Activated CD4-positive, alpha-beta T cell treated with anti-CD3 and anti-CD28 coated beads, Interleukin-2, Interleukin-6, amounts not matched to agents 100 ng/mL and 50 ng/mL, durations not matched to agents 16 hours and 8 hours (primary cell): ENCODE measurements around the gene EPOP.

Experiments
- DNase-seq: peaks from one replicate; pipeline ENCODE4 v3.0.0-alpha.2; 2020

Gene EPOP

DNA sequence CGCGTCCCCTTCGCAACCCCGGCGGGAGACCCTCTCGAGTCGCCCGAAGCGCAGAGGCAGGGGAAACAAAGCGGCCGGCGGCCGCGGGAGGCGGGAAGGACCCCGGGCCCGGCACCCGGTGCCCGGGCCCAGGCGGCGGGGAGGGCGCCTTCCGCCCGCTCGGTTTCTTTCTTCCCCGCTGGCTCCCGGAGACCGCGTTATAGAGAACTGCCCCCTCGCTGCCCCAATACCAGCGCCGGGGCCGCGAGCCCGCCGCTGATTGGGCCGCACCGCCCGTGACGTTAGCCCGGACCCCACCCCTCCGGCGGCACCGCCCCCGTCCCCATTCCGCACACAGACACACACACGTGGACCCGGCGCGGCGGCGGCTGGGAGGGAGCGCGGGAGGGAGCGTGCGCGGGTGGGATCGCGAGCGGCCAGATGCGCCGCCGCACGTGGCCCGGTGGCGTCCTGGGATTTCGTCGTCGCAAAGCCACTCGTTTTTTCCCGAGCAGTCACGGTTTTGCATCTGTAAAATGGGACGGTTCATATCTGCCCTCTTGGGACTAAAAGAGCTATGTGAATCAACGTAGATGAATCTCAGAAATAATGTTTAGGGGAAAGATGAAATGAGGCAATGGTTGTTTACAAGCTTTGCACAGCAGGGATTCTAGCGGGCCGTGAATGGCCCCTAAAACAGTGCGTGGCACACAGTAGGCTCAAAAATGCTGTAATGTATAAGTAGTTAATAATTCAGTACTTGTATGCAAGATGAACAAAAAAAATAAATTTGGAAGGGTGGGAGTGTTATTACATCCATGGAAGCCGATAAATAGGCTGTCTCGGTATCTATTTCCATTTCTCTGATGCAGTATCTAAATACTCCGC is at the start of gene EPOP:
EPOP (minus strand) TSS at position 209 of the 867 bp plus-strand sequence. CDS start 462 bp downstream, outside the sequence.
- peak; percentile 96 for DNase-seq

DNA sequence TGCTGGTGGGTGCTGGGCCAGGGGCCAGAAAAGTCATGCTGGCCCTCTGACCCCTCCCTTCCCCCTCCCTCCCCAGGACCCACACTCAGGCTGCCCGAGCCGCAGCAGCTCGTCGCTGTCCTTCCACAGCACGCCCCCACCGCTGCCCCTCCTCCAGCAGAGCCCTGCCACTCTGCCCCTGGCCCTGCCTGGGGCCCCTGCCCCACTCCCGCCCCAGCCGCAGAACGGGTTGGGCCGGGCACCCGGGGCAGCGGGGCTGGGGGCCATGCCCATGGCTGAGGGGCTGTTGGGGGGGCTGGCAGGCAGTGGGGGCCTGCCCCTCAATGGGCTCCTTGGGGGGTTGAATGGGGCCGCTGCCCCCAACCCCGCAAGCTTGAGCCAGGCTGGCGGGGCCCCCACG is 47.0 kb upstream of the EPOP start:
- DNase-seq = no peak

DNA sequence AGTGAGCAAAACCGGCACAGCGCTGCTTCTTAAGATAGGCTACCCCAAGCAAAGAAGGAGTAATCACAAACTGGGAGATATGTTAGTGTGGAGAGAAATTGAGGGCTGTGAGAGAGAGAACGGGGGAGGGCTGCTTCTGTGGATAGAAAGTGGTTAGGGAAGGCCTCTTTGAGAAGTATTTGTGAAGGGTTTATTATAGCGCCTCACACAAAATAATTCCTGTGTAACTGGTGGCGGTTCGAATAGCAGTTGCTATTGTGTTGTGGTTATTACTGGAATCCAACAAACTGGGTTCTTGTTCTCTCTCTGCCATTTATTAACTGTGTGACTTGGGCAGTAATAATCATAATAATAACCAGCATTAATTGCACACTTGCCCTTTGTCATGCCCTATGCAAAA is 46.2 kb upstream of the EPOP start:
- no peak for DNase-seq

DNA sequence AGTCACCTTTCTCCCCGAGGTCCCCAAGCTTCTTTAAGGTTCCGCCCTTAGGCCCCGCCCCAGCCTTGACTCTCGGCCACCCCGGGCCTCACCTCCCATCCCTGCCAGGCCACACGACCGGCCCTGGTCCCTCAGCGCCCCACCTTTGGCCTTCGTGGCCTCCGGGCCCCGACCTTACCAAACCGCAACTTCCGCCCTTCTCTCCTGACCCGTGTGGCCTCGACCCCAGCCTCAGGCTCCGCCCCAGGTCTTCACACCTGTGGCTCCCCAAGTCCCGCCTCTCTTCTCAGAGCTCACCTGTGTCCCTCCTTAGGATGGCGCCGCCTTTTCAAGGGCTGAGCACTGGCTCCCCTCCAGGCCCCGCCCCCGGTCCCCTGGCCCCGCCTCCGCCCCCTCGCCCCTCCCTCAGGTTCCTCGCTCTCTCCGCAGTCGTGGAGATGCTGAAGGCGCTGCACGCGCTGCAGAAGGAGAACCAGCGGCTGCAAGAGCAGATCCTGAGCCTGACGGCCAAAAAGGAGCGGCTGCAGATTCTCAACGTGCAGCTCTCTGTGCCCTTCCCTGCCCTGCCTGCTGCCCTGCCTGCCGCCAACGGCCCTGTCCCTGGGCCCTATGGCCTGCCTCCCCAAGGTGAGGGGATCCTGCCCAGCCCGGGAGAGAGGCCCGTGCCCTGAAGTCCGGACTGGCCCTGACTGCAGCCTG is 45.3 kb upstream of the EPOP start:
- no peak for DNase-seq

DNA sequence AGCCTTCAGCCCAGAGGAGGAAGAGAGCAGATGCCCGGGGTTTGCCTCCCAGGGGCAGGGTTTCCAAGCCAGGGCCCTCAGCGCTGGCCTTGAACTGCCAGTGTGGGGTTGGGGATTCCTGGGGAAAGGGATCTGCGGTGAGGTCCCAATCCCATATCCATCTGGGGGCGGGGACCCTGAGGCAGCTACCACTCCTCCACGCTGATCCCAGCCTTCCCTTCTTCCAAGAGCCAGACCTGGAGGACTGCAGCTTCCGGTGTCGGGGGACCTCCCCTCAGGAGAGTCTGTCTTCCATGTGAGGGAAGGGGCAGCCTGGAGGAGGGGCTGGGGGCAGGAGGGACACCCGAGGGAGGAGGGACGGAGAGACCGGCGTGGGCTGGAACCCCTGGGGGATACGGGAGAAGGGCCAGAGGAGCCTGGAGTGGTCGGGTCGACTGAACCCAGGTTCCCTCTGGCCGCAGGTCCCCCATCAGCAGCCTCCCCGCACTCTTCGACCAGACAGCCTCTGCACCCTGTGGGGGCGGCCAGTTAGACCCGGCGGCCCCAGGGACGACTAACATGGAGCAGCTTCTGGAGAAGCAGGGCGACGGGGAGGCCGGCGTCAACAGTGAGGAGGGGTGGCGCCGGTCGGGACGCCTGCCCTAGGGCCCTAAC is 44.7 kb upstream of the EPOP start:
- DNase-seq = no peak

DNA sequence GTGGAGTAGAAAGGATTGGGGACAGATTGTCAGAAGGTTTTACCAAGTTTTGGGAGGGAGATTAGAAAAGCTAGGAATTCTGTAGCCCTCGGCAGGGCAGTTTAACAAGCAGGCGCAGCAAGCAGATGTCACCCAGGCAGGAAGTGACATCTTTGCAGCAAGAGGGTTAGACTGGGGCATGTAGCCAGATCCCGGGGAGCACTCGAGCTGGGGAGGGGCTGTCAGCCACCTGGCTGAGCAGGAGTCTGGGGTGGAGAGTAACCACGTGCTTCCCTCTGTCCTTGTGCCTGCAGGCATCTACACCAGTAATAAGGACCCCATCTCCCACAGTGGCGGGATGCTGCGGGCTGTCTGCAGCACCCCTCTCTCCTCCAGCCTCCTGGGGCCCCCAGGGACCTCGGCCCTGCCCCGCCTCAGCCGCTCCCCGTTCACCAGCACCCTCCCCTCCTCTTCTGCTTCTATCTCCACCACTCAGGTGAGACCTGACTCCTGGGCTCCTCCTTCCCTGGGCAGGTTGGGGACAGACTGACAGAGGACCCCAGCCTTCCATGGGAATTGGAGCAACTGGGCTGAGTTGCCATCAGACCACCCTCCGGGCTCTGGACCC is 42.5 kb upstream of the EPOP start:
- no peak for DNase-seq

DNA sequence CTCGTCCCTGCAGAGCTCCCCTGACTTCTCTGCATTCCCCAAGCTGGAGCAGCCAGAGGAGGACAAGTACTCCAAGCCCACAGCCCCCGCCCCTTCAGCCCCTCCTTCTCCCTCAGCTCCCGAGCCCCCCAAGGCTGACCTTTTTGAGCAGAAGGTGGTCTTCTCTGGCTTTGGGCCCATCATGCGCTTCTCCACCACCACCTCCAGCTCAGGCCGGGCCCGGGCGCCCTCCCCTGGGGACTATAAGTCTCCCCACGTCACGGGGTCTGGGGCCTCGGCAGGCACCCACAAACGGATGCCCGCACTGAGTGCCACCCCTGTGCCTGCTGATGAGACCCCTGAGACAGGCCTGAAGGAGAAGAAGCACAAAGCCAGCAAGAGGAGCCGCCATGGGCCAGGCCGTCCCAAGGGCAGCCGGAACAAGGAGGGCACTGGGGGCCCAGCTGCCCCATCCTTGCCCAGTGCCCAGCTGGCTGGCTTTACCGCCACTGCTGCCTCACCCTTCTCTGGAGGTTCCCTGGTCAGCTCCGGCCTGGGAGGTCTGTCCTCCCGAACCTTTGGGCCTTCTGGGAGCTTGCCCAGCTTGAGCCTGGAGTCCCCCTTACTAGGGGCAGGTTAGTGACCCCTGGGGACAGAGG is 41.7 kb upstream of the EPOP start:
- DNase-seq = no peak

DNA sequence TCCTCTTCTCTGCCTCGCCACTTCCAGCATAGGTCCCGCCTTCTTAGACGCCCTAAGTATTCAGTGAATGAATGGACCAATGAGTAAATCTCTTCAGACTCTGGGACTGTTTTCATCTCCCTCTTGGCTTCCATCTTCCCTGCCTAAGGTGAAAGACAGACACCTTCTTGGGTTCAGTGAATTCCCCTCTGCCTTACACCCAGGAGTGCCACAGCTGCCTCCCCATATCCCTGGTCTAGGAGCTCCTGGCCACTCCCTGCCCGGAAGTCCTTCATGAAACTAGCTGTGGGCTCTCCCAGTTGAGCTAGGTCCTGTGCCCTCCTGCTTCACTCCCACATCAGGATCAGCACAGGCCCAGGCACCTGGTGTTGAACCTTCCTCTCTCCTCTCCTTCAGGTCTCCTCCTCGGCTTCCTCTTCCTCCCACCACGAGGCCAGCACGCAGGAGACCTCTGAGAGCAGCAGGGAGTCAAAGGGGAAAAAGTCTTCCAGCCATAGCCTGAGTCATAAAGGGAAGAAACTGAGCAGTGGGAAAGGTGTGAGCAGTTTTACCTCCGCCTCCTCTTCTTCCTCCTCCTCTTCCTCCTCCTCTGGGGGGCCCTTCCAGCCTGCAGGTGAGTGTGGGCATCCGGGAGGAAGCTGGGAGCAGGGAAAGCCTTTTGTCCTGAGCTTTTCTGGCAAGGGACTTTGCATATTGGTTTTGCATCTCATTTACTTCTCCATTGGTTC is 40.6 kb upstream of the EPOP start:
- peak; percentile 34 for DNase-seq

DNA sequence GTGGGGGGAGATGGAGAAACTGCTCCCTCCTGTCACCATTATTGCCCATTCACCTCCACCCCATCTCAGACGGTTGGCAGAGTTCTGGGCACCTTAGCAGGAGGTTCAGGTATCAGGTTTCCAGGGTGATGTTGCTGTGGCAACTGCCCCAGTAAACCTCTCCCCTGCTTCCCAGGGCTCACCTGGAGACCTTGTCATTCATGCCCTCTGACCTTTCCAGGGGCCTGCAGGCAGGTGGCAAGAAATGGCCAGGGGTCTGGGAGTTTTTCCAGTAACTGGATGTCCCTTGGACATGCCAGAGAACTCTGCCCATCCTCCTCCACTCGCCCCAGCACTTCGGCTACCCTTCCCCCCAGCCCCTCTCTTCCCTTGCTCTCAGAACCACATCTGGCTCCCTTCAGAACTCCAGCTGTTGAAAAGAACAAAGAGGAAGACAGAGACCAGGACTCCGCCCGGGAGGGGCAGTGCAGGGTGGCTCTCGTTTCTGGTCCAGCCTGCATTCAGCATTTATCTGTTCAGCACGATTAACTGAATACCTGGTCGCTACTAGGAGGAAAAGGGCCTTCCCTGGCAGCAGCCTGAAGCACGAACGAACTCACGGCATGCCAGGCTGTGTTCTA is 38.8 kb upstream of the EPOP start:
- no peak for DNase-seq

DNA sequence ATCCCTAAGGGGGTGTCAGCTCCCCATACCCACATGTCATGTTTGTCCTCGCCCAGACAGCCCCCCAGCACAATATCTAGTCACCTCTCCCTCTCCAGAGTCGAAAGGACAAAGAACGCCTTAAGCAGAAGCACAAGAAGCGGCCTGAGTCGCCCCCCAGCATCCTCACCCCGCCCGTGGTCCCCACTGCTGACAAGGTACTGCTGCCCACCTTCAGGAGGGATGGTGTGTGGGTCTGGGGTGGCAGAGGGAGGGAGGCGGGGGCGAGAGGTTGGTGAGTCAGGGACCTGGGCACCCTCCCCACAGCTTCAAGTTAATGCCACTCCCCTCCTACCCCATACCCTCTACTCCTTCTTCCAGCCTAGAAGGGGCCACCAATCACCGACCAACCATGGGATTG is 37.8 kb upstream of the EPOP start:
- DNase-seq = no peak

DNA sequence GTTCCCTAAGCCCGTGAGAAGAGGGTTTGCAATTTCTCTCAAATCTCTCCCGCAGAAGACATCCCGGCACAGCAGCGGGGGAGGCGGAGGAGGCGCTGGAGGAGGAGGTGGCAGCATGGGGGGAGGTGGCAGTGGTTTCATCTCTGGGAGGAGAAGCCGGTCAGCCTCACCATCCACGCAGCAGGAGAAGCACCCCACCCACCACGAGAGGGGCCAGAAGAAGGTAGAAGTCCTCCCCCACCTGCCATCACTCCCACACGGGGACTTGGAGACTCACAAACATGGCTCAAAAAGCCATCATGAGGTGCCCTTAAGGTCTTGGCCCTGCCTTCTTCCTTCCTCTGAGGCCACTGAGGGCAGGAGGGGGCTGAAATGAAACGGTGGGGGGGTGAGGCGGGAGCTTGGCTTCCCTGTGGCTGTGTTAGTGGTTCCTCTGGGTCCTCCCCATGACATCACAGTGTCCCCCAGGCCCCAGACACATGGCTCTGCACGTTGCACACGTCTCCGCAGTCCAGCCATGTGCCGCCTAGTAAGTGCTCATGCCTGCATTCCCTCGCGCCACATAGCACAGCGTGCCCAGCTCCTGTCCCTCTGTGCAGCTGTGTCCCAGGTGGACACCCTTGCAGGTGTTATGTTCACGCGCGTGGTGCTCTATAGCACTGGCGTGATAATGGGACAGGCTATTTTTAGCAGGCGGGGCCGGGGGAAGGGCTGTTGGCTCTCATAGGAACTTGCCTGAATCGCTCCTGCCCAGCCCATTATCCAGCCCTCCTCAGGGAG is 37.2 kb upstream of the EPOP start:
- DNase-seq = no peak

DNA sequence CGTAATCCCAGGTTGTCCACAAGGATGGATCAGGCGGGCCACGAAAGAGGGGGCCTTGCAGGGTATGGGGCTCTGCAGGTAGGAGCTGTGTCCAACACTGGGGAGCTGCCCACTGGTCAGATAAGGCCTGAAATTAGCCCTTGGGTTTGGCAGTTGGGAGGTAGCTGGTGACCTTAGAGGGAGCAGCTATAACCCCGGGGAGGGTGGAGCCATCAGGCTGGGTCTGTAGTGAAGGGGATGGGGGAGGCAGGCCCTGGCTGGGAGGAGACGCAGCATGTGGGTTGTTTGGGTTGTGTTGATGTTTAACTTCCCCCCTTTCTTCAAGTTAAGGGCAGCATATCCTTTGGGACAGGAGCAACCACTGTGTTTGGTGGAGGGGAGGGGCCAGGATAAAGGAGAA is 36.2 kb upstream of the EPOP start:
- no peak for DNase-seq

DNA sequence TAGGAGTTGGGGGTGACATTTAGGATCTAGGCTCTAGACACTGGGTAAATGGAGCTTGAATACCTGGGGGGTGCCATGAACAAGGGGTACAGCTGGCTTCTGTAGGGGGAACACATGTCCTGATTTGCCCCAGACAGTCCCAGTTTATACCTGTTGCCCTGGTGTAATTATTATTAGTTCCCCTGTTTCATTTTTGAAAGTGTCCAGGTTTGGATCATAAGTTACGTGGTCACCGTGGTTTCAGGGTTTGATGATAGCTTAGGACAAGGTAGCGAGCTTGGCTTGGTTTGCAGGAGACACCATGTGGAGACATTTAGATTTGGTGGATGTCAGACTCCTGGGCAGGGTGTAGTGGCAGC is 35.8 kb upstream of the EPOP start:
- DNase-seq = no peak

DNA sequence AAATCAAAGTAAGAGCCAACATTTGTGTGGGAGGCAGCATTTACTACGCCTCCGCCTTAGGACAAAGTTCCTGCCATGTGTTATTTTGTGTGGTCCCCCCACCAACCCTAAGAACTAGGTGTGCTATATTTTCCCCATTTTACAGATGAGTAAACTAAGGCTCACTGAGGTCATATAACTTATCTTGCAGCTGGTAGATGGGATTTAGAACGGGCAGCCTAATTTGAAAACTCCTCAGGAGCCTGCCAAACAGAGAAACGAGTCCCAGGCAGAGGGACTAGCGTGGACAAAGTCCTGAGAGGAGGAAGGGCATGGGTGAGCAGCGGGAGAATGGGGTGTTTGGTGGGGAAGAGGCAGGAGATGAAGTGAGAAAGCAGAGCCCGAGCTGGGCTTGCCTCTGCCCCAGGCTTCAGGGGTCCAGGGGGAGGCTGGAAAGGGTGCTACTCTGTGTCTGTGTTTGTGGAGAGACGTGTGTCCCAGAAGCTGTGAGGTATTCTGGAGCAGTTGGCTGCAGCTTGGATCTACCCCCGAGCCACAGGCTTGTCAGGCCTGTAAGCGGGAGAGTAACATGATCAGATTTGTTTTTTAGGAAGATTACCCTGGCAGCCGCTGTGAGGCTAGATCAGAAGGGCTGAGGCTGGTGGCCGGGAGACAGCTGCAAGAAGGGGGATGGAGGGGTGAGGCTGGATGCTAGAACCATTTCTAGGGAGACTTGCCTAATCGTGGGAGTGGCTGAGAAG is 35.3 kb upstream of the EPOP start:
- no peak for DNase-seq

DNA sequence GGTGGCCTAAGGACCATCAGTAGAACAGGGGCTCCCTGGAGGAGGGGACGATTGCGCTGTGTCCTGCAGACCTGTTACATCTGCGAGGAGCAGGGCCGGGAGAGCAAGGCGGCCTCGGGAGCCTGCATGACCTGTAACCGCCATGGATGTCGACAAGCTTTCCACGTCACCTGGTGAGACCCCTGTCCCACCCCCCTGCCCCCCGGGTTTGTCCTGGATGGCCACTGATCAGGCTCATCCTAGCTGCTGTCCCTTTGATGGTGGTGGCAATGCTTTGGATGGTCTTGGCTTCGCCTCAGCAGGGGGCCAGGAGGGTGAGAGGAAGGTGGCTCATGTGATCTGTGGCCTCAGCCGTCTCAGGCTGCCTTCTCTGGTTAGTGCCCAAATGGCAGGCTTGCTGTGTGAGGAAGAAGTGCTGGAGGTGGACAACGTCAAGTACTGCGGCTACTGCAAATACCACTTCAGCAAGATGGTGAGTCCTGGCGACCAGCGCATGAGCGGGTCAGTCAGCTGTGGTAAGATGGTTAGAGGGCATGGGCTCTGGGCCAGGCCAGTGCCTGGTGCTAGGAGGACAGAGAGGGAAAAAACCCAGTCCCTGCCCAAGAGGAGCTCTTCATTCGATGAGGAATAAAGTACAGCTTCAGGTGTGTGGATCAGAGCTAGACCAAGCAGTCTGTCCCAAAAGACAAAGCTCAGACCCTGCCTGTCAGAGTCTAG is 34.5 kb upstream of the EPOP start:
- no peak for DNase-seq

DNA sequence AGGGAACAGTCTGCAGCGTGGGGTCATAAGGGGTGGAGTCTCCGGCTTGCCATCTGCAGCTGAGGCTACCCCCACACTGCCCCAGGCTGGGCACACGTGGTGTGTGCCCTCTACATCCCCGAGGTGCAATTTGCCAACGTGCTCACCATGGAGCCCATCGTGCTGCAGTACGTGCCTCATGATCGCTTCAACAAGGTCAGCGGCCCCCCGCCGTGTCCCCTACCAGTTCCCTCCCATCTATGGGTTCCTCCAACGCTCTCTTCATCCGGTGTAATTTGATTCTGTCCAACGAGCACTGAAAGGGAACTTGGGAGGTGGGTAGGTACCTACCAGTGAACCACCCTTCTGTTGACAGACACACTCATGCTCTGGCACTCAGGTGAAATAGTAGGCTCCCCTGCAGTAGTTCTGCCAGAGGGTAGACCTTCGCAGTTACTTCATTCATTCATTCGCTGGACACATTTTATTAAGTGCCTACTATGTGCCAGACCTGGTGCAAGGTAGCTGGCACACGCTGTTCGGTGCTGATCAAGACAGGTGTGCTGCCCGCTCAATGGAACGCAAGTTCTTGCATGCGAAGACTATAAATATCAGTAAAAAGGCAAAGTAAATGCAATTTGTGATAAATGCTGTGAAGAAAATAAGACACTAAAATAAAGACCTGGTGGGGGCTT is 33.1 kb upstream of the EPOP start:
- DNase-seq = no peak

DNA sequence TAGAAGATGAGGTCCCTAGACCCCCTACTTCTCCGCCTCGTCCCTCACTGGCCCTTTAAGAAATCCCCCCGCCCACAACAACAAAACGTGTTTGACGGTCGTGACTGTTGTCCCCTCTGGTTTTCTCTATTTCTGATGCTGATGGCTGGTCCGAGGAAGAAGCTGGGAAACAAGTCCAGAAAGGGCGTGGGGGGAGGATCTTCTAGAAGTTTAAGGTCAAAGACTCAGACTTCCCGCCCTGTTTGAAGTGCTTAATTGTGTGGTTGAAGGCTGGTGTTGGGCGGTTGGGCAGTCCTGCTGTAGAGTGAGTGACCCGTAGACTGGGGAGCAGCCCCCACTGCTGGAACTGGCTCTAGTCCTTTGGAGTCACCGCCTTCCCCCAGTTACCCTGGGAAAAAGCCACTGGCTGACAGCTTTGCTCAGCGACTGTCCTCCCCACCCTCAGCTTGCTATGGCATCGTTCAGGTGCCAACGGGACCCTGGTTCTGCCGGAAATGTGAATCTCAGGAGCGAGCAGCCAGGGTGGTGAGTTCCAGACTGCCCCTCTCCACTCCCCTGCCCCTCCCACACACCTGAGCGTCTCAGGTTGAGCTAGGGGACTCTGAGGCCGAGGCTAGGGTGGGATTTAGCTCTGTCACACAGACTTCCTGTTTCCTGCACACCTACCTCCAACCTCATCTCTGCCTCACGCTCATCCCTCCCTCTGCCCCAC is 31.9 kb upstream of the EPOP start:
- peak; percentile 35 for DNase-seq

DNA sequence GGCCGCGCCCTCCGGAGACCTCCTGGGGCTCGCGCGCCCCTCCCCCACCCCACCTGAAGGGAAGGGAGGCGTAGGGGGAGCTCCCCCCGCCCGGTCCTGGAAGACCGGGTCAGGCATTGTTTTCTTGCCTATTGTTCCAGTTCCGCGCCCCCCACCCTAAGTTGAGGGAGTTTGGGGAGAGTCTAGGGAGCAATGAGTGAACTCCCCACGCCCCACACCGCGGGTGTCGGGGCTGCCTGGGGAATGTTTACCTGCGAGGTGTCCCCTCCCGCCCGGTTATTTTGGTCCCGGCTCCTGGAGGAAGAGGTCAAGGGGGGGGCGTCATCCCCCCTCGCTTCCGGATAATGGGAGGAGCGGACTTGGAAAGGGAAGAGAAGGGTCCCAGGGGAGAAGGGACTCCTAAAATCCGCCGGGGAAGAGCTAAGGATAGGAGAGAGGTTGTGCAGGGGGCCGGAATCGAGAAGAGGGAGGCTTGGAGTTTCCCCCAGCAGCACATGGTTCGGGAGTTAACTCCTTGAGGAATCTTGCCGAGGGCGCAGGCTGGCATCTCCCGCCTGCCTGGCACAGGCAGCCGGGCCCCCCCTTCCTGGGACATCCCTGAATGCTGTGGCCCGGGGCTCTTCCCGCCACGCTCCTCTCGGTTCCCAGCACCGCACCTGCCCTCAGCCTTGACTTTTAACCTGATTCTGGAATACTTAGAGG is 31.2 kb upstream of the EPOP start:
- DNase-seq = peak; percentile 39
